Fibroblast of pulmonary artery (primary cell): ENCODE measurements around the gene RAG1.

Experiments used
- DNase-seq: peaks from one replicate; pipeline ENCODE4 v3.0.0-alpha.2; 2010; ENCODE audit warnings: low read depth
- H3K4me3 ChIP-seq: replicated peaks from 2 replicates; pipeline ENCODE4 v1.5.1; 2011; ENCODE audit warnings: low read depth, mild to moderate bottlenecking, control low read depth, low read length, moderate library complexity
- TF ChIP-seq, protein P1 (sequence below): IDR thresholded peaks from 2 replicates; pipeline ENCODE4 v1.5.1; 2011; ENCODE audit warnings: mild to moderate bottlenecking, control low read depth, low read length, inconsistent platforms; ENCODE audit errors: missing control alignments

Gene RAG1

DNA sequence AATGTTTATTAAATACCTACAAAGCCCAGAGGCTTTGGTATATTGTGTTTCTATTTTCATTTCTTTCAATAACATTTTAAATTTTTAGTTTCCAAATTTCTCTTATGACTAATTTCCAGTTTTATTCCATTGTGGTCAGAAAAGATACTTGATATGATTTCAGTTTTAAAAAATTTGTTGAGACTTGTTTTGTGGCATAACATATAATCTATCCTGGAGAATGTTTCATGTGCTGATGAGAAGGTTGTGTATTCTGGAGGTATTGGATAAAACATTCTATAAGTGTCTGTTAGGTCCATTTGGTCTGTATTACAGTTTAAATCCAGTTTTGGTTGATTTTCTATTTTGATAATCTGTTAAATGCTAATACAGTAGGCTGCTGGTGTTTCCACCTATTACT lies 9.8 kb upstream of the RAG1 start:
- TF ChIP-seq, protein P1, sequence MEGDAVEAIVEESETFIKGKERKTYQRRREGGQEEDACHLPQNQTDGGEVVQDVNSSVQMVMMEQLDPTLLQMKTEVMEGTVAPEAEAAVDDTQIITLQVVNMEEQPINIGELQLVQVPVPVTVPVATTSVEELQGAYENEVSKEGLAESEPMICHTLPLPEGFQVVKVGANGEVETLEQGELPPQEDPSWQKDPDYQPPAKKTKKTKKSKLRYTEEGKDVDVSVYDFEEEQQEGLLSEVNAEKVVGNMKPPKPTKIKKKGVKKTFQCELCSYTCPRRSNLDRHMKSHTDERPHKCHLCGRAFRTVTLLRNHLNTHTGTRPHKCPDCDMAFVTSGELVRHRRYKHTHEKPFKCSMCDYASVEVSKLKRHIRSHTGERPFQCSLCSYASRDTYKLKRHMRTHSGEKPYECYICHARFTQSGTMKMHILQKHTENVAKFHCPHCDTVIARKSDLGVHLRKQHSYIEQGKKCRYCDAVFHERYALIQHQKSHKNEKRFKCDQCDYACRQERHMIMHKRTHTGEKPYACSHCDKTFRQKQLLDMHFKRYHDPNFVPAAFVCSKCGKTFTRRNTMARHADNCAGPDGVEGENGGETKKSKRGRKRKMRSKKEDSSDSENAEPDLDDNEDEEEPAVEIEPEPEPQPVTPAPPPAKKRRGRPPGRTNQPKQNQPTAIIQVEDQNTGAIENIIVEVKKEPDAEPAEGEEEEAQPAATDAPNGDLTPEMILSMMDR = no peak
- no peak for DNase-seq

DNA sequence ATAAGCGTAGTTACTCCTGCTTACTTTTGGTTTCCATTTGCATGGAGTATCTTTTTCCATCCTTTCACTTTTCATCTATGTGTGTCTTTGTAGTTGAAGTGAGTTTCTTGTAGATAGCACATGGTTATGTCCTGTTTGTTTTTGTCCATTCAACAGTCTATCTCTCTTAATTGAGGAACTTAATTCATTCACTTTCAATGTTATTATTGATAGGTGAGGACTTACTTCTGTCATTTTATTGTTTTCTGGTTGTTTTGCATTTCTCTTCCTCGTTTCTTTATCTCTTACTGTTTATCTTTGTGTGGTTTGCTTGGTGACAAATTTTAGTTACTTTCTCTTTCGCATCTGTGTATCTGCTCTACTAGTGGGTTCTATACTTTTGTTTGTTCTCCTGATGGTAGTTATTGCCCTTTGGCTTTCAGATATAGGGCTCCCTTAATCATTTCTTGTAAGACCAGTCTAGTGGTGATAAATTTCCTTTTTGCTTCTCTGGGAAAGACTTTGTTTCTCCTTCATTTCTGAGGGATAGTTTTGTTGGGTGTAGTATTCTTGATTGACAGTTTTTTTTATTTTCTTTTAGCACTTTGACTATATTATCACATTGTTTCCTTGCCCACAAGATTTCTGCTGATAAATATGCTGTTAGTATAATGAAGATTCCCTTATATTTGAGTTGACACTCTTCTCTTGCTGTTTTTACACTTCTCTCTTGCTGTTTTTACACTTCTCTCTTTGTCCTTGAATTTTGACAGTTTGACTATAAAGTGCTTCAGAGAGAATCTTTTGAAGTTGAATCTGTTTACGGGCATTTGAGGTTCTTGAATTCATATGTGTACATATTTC lies 9.0 kb upstream of the RAG1 start:
- H3K4me3 ChIP-seq = no peak overlapping the region
- TF ChIP-seq, protein P1 = no peak
- DNase-seq = no peak

More for the DNA sequence above, 9.8 kb upstream of the RAG1 start:
- H3K4me3 ChIP-seq = no peak overlapping the region

DNA sequence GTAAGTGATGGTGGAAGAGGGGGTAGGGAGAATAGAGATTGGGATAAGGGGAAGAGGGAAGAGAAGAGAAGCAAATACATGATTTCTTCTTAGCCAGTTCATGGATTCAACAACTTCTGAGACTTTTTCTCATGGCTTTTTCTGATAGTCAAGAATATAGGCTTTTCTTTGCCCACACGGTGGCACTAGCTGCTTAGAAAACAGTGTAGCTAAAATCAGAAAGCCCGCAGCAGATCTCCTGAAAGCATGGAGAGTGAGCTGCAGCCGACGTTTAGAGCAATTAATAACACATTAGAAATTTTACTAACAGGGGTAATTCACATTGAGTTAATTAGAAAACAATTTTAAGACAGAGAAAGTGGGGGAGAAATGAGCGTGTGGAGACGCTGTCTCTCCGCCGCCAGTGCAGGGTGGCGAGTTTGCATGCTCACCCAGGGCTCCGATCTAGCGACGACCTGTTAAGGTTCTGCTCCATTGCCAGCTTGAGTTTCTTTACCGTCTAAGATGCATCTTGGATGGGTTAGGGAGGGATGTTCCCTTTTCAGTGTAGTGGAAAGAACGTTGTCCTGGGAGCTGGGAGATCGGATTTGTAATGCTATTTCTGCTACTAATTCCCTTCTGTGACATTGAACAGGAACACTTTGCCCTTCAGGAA lies 3.3 kb upstream of the RAG1 start:
- TF ChIP-seq, protein P1 = peak; percentile 70
- H3K4me3 ChIP-seq = peak overlapping the region; percentile 35
- DNase-seq = peak; percentile 74

DNA sequence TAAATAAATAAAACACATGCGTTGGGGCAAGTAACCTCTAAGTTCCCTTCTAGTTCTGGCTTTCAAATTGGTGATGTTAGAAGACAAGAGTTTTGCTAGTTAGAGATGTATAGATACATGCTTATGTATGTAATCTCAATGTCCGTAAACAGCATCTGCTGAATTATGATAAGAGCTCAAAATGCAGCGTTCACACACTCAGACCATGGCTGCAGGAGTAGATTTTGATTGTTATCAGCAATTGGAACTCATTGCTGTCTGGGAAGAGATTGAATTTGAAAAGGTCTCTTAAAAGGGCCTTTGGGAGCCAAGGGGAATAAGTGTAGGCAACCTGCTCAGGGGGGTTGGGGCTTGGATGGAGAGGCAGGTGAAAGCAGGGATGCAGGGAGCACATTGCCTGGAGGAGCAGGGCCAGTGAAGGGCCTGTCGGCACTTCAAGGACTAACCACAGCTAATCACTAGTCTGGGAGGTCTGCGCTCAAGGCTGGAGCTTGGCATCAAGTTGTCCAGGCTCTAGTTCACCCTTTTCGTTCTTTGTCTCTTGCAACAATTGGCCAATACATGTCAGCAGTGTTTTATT lies 2.7 kb upstream of the RAG1 start:
- H3K4me3 ChIP-seq = no peak overlapping the region
- TF ChIP-seq, protein P1 = no peak
- DNase-seq = no peak

DNA sequence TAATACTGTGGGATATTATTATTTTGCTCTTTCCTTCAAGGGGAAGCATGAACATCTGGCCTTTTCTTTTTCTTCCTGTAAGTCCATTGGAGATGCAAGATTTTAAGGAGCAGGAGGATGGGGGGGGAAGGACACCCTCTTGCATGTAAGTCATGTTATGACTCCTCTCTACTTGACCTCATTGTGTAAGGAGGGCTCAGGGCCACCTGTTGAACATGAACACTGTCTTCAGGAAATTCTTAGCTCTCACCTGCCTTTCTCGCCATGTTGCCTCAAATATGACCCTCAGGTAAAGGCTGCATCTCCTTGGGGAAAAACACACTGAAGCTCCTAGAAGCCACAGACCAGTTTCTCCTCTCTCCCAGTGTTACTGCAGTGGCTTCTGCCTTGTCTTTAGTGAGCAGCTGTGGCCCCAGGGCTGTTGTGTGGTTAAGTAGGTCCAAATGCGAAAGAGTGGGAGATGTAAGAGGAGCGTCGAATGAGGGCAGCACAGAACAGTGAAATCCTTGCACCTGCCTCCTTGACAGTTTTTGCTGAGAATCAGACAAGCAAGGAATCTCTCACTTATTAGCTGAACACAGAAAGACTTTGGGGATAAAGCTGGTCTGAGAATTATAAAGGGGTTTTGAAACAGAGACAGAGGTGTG lies 1.3 kb upstream of the RAG1 start:
- DNase-seq = no peak
- H3K4me3 ChIP-seq = no peak overlapping the region
- TF ChIP-seq, protein P1 = no peak

DNA sequence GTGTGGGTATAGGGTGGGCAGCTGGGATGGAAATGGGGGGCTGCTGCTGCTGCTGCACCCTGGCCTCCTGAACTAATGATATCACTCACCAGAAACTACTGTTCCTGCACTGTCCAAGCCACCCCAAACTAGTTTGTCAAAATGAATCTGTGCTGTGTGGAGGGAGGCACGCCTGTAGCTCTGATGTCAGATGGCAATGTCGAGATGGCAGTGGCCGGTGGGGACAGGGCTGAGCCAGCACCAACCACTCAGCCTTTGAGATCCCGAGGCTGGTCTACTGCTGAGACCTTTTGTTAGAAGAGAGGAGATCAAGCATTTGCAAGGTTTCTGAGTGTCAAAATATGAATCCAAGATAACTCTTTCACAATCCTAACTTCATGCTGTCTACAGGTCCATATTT lies 1.3 kb downstream of the RAG1 start:
- TF ChIP-seq, protein P1 = no peak
- no peak overlapping the region for H3K4me3 ChIP-seq
- DNase-seq = no peak
